CD4-positive, alpha-beta T cell (primary cell): ENCODE data around the gene RTL9. TPM values are rescaled to one million over a fixed set of nuclear protein-coding genes. Genes with fewer than 3 reads are reported as not detected.
A peak's percentile ranks its signal among the peaks of the same experiment; 100 is the strongest.

Experiments
- ATAC-seq: fragments of 200-7000 bp; cut with Tn5 transposase; one replicate; pipeline ENCODE4 v1.10.0; 2022; ENCODE audit warnings: mild to moderate bottlenecking; ENCODE audit not compliant: poor library complexity
- CTCF ChIA-PET: fragments of 350-600 bp; sonication (Branson Sonifier 250); formaldehyde crosslinking; loops from one replicate; lab custom pipeline; 2021; ENCODE audit warnings: antibody characterized with exemption, inconsistent platforms; lab: Charles Lee
- POLR2A ChIA-PET: fragments of 350-600 bp; sonication (Branson Sonifier 250); formaldehyde crosslinking; loops from one replicate; lab custom pipeline; 2021; ENCODE audit warnings: antibody characterized with exemption, inconsistent platforms; lab: Charles Lee
- DNase-seq, 14 experiments: peaks; one replicate each; pipeline ENCODE4 v3.0.0-alpha.2; 2013 to 2020; ENCODE audit warnings: mixed read lengths in 2 of 14
- H3K27ac ChIP-seq, 2 donors: one replicate each; pipeline versions ENCODE4 v1.5.1 to v1.7.0; 2013; ENCODE audit warnings: low read length in 2 of 2, low read depth in 1 of 2, mild to moderate bottlenecking in 1 of 2
- H3K27me3 ChIP-seq, 2 experiments: 1 replicate in 1 of 2; 2 replicates in 1 of 2; pipeline versions ENCODE4 v1.6.1 to v1.7.0; 2013; ENCODE audit warnings: low read length in 2 of 2, control low read depth in 1 of 2, mild to moderate bottlenecking in 1 of 2, moderate library complexity in 1 of 2; ENCODE audit not compliant: insufficient read depth in 2 of 2, control insufficient read depth in 1 of 2
- H3K36me3 ChIP-seq: one replicate; pipeline ENCODE4 v1.6.1; 2013; ENCODE audit warnings: low read length, control low read depth; ENCODE audit not compliant: insufficient read depth
- H3K4me1 ChIP-seq: one replicate; pipeline ENCODE4 v1.6.1; 2013; ENCODE audit warnings: low read length, control low read depth; ENCODE audit not compliant: insufficient read depth
- H3K4me3 ChIP-seq: one replicate; pipeline ENCODE4 v1.5.1; 2013; ENCODE audit warnings: mild to moderate bottlenecking, low read length, moderate library complexity
- H3K9me3 ChIP-seq, 2 experiments: 1 replicate in 1 of 2; 2 replicates in 1 of 2; pipeline versions ENCODE4 v1.6.1 to v1.7.0; 2013; ENCODE audit warnings: low read length in 2 of 2, mild to moderate bottlenecking in 2 of 2, control low read depth in 1 of 2, moderate library complexity in 1 of 2; ENCODE audit not compliant: control insufficient read depth in 1 of 2, insufficient read depth in 1 of 2
- H3K27ac Mint-ChIP-seq: one replicate; pipeline ENCODE4 v1.8.0; 2020; ENCODE audit warnings: mixed read lengths
- H3K27me3 Mint-ChIP-seq: one replicate; pipeline ENCODE4 v1.8.0; 2021; ENCODE audit warnings: mixed read lengths
- H3K36me3 Mint-ChIP-seq: one replicate; pipeline ENCODE4 v1.8.0; 2021; ENCODE audit warnings: low read depth, mixed read lengths
- H3K4me1 Mint-ChIP-seq: one replicate; pipeline ENCODE4 v1.8.0; 2021; ENCODE audit warnings: low read depth, mixed read lengths
- H3K4me3 Mint-ChIP-seq: one replicate; pipeline ENCODE4 v1.8.0; 2020; ENCODE audit warnings: mild to moderate bottlenecking, mixed read lengths
- H3K9me3 Mint-ChIP-seq: one replicate; pipeline ENCODE4 v1.8.0; 2020; ENCODE audit warnings: mixed read lengths
- intact Hi-C, 2 experiments: fragments of 100-400 bp; cut with DNase I in 1 of 2; cut with micrococcal nuclease in 1 of 2; formaldehyde crosslinking; loops; one replicate each; pipeline versions ENCODE4 v1.15.1 to v1.9.0; 2023 to 2025; cut with DNase I, micrococcal nuclease
- total RNA-seq, 174 experiments: library from RNA in 2 of 174; stranded (reverse) in 2 of 174; gene quantifications; one replicate each; pipeline ENCODE4 v1.2.3 and lab custom pipeline; 2021 to 2026
- TF ChIP-seq, protein P1 (sequence below): fragments of 200-600 bp; IDR thresholded peaks from one replicate; pipeline ENCODE4 v1.8.0; 2022; ENCODE audit warnings: antibody characterized with exemption, mild to moderate bottlenecking

RTL9 gene
- total RNA-seq, 2 experiments from 2014 or later, result not detected

DNA sequence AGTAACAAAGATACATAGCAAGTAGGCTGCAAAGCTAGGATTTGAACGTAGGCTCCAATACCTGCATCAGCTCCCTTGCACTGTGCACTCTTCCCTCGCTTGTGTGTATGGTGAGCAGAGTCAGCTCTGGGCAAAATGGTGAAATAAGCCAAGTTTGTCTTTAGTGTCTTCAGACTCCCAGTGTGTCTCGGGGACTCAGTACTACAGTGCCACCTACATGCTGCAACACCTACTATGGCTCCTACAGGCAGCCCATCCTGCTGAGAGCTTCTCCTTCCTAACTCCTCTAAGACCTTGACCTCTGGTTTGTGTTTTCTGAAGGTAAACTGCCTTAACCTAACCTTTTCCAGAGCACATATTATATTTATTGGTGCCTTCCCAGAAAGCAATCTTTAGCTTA is 42.5 kb downstream of the RTL9 start:
- H3K27ac ChIP-seq, result no peak overlapping the region
- ChIA-PET POLR2A (no interaction called here), CTCF (no interaction called here)
- no peaks in the 10 kb centered on the region for H3K36me3 ChIP-seq
- H3K4me3 ChIP-seq, result no peak overlapping the region
- no peaks in the 10 kb centered on the region for H3K27me3 ChIP-seq
- Mint-ChIP-seq H3K27ac (no peak overlapping the region), H3K4me3 (no peak overlapping the region), H3K4me1 (no peaks in the 10 kb centered on the region), H3K36me3 (no peaks in the 10 kb centered on the region), H3K27me3 (no peaks in the 10 kb centered on the region), H3K9me3 (no peaks in the 10 kb centered on the region)
- DNase-seq (peak in 3 of 14 experiments; percentile 16 to 21 (median 17)), ATAC-seq (no peak)
- no peaks in the 10 kb centered on the region for H3K4me1 ChIP-seq
- TF ChIP-seq, protein P1, sequence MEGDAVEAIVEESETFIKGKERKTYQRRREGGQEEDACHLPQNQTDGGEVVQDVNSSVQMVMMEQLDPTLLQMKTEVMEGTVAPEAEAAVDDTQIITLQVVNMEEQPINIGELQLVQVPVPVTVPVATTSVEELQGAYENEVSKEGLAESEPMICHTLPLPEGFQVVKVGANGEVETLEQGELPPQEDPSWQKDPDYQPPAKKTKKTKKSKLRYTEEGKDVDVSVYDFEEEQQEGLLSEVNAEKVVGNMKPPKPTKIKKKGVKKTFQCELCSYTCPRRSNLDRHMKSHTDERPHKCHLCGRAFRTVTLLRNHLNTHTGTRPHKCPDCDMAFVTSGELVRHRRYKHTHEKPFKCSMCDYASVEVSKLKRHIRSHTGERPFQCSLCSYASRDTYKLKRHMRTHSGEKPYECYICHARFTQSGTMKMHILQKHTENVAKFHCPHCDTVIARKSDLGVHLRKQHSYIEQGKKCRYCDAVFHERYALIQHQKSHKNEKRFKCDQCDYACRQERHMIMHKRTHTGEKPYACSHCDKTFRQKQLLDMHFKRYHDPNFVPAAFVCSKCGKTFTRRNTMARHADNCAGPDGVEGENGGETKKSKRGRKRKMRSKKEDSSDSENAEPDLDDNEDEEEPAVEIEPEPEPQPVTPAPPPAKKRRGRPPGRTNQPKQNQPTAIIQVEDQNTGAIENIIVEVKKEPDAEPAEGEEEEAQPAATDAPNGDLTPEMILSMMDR, result no peak
- H3K9me3 ChIP-seq, result no peaks in the 10 kb centered on the region
- intact Hi-C loops, result no loop called here

DNA sequence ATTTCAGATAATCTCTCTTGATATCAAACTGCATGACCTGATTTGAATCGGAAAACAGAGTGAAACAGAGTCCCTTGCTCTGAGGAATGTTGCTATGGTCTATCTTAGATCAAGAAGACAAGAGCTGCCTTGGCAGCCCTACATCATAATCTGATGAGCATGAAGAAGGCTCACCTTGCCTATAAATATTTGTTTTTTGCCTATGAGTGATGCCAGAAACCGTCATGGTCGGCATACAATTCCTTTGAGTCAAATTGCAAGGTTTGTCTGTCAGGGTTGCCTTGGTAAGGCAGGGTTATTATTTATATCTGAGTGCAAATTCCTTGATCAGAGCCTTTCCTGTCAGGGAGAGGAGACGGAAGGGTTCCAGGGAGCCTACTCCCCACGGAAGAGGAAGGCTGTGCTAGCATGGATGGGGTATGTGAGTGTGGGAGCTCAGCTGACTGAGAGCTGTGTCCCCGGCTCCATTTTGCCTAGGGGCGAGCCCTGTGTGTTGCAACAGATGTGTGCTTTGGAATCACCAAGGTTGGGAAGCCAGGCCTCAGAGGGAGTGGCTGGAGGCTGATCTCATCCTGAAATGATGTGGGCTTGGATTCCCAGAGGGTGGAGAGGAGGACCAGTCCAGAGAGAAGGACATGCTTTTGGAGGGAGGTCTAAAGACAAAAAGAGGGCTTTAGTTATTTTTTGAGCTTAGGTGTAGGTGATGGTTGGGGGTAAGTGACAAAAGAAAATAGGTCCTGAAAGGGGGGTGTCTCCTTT is 43.6 kb downstream of the RTL9 start:
- H3K4me3 Mint-ChIP-seq, result no peak overlapping the region
- no peak overlapping the region for H3K27ac Mint-ChIP-seq
- ATAC-seq (no peak), DNase-seq (no peak)
- H3K36me3 Mint-ChIP-seq, result no peaks in the 10 kb centered on the region
- H3K27ac ChIP-seq, result no peak overlapping the region
- H3K4me1 Mint-ChIP-seq, result no peaks in the 10 kb centered on the region
- H3K4me3 ChIP-seq, result no peak overlapping the region
- H3K36me3 ChIP-seq, result no peaks in the 10 kb centered on the region
- H3K9me3 Mint-ChIP-seq, result no peaks in the 10 kb centered on the region
- no peaks in the 10 kb centered on the region for H3K27me3 ChIP-seq
- intact Hi-C loops, result no loop called here
- no peaks in the 10 kb centered on the region for H3K27me3 Mint-ChIP-seq
- TF ChIP-seq, protein P1, result no peak
- POLR2A ChIA-PET, result interaction anchor here (0.8 kb wide), 1 partner anchor 246 kb away, joined by 3 read pairs; no protein-coding TSS in a partner anchor
- no peaks in the 10 kb centered on the region for H3K9me3 ChIP-seq
- CTCF ChIA-PET, result no interaction called here
- H3K4me1 ChIP-seq, result no peaks in the 10 kb centered on the region

- Histone ChIP-seq H3K9me3 (no peaks in the 10 kb centered on the region), H3K4me3 (no peak overlapping the region), H3K27me3 (no peaks in the 10 kb centered on the region), H3K36me3 (no peaks in the 10 kb centered on the region), H3K4me1 (no peaks in the 10 kb centered on the region), H3K27ac (no peak overlapping the region)
- Mint-ChIP-seq H3K4me3 (no peak overlapping the region), H3K4me1 (no peaks in the 10 kb centered on the region), H3K9me3 (no peaks in the 10 kb centered on the region), H3K27ac (no peak overlapping the region), H3K27me3 (no peaks in the 10 kb centered on the region), H3K36me3 (no peaks in the 10 kb centered on the region)
- ChIA-PET POLR2A (interaction anchor here (0.8 kb wide), 1 partner anchor 247 kb away, joined by 3 read pairs; no protein-coding TSS in a partner anchor), CTCF (no interaction called here)
- no peak for DNase-seq
- TF ChIP-seq, protein P1, result no peak
- intact Hi-C loops, result no loop called here
- no peak for ATAC-seq
Measured at GRCh38 chrX:110402850-110403221, 44.2 kb downstream of the RTL9 start.
